H9 (cell line): ENCODE data around the gene TRABD2B. TPM values are rescaled to one million over a fixed set of nuclear protein-coding genes. Genes with fewer than 3 reads are reported as not detected.

Experiments used
- DNase-seq: peaks from one replicate; pipeline ENCODE4 v3.0.0-alpha.2; 2017
- H2AFZ ChIP-seq: one replicate; pipeline ENCODE4 v1.6.1; 2013; ENCODE audit warnings: mild to moderate bottlenecking, low read length, control low read depth, moderate library complexity
- H2AK5ac ChIP-seq: 2 replicates; pipeline ENCODE4 v1.6.1; 2013; ENCODE audit warnings: low read length, control low read depth, mixed read lengths; ENCODE audit not compliant: insufficient read length
- H2BK120ac ChIP-seq: one replicate; pipeline ENCODE4 v1.6.1; 2013; ENCODE audit warnings: low read depth, mild to moderate bottlenecking, low read length, control low read depth, inconsistent platforms; ENCODE audit not compliant: poor library complexity, severe bottlenecking
- H2BK12ac ChIP-seq: 2 replicates; pipeline ENCODE4 v1.6.1; 2013; ENCODE audit warnings: low read length, control low read depth, mixed read lengths, low read depth; ENCODE audit not compliant: insufficient read length
- H2BK15ac ChIP-seq: 2 replicates; pipeline ENCODE4 v1.6.1; 2013; ENCODE audit warnings: low read depth, low read length, control low read depth
- H2BK20ac ChIP-seq: one replicate; pipeline ENCODE4 v1.6.1; 2013; ENCODE audit warnings: low read depth, mild to moderate bottlenecking, low read length, control low read depth, inconsistent platforms; ENCODE audit not compliant: poor library complexity, severe bottlenecking
- H2BK5ac ChIP-seq: 2 replicates; pipeline ENCODE4 v1.6.1; 2013; ENCODE audit warnings: low read length, control low read depth, mixed read lengths; ENCODE audit not compliant: insufficient read length
- H3K14ac ChIP-seq: 2 replicates; pipeline ENCODE4 v1.6.1; 2013; ENCODE audit warnings: low read length, control low read depth; ENCODE audit not compliant: insufficient read depth
- H3K18ac ChIP-seq: 2 replicates; pipeline ENCODE4 v1.6.1; 2013; ENCODE audit warnings: low read depth, mild to moderate bottlenecking, mixed read lengths, low read length, control low read depth; ENCODE audit not compliant: insufficient read length
- H3K23ac ChIP-seq: 2 replicates; pipeline ENCODE4 v1.6.1; 2013; ENCODE audit warnings: low read length, control low read depth, mixed read lengths, low read depth; ENCODE audit not compliant: insufficient read length
- H3K23me2 ChIP-seq: 2 replicates; pipeline ENCODE4 v1.6.1; 2013; ENCODE audit warnings: low read depth, mild to moderate bottlenecking, mixed read lengths, low read length, control low read depth; ENCODE audit not compliant: insufficient read length, poor library complexity, severe bottlenecking
- H3K27ac ChIP-seq: 2 replicates; pipeline ENCODE4 v1.5.1; 2013; ENCODE audit warnings: low read length, control low read depth, mixed read lengths, low read depth; ENCODE audit not compliant: insufficient read length
- H3K27me3 ChIP-seq: 2 replicates; pipeline ENCODE4 v1.6.1; 2013; ENCODE audit warnings: low read length, control low read depth, inconsistent platforms; ENCODE audit not compliant: insufficient read depth
- H3K4ac ChIP-seq: 2 replicates; pipeline ENCODE4 v1.6.1; 2013; ENCODE audit warnings: low read depth, mild to moderate bottlenecking, control low read depth, inconsistent platforms, low read length, moderate library complexity
- H3K4me1 ChIP-seq: 2 replicates; pipeline ENCODE4 v1.6.1; 2013; ENCODE audit warnings: low read length, control low read depth, inconsistent platforms; ENCODE audit not compliant: insufficient read depth
- H3K4me2 ChIP-seq: 2 replicates; pipeline ENCODE4 v1.6.1; 2013; ENCODE audit warnings: low read length, control low read depth, mixed read lengths; ENCODE audit not compliant: insufficient read length, insufficient read depth
- H3K56ac ChIP-seq: 2 replicates; pipeline ENCODE4 v1.6.1; 2013; ENCODE audit warnings: low read depth, mild to moderate bottlenecking, mixed read lengths, low read length, control low read depth; ENCODE audit not compliant: insufficient read length
- H3K79me1 ChIP-seq: 2 replicates; pipeline ENCODE4 v1.6.1; 2013; ENCODE audit warnings: low read depth, mild to moderate bottlenecking, moderate library complexity, low read length, control low read depth, inconsistent platforms; ENCODE audit not compliant: insufficient read depth, poor library complexity, severe bottlenecking
- H3K79me2 ChIP-seq: 2 replicates; pipeline ENCODE4 v1.6.1; 2013; ENCODE audit warnings: low read length, control low read depth, inconsistent platforms; ENCODE audit not compliant: insufficient read depth
- H3K9ac ChIP-seq: 2 replicates; pipeline ENCODE4 v1.6.1; 2013; ENCODE audit warnings: low read length, control low read depth, mixed read lengths; ENCODE audit not compliant: insufficient read length; ENCODE audit errors: extremely low read depth
- H3K9me3 ChIP-seq: one replicate; pipeline ENCODE4 v1.6.1; 2013; ENCODE audit warnings: low read depth, low read length, inconsistent platforms; ENCODE audit not compliant: control insufficient read depth
- H3T11ph ChIP-seq: one replicate; pipeline ENCODE4 v1.6.1; 2013; ENCODE audit warnings: mild to moderate bottlenecking, low read length, control low read depth, inconsistent platforms
- H4K20me1 ChIP-seq: one replicate; pipeline ENCODE4 v1.6.1; 2013; ENCODE audit not compliant: control insufficient read depth, insufficient read length, insufficient read depth
- H4K5ac ChIP-seq: 2 replicates; pipeline ENCODE4 v1.6.1; 2013; ENCODE audit warnings: low read depth, mild to moderate bottlenecking, mixed read lengths, low read length, control low read depth; ENCODE audit not compliant: insufficient read length
- H4K8ac ChIP-seq: replicated peaks from 2 replicates; pipeline ENCODE4 v1.6.1; 2013; ENCODE audit warnings: low read length, control low read depth, mixed read lengths, low read depth; ENCODE audit not compliant: insufficient read length
- H4K91ac ChIP-seq: 2 replicates; pipeline ENCODE4 v1.6.1; 2013; ENCODE audit warnings: low read depth, mild to moderate bottlenecking, moderate library complexity, mixed read lengths, low read length, control low read depth; ENCODE audit not compliant: insufficient read length
- H3K27ac Mint-ChIP-seq, 3 experiments: 2 replicates in 2 of 3; 3 replicates in 1 of 3; pipeline ENCODE4 v1.8.0; 2020 to 2021; ENCODE audit warnings: mixed read lengths in 3 of 3, mild to moderate bottlenecking in 1 of 3, moderate library complexity in 1 of 3
- H3K27me3 Mint-ChIP-seq: 2 replicates; pipeline ENCODE4 v1.8.0; 2021; ENCODE audit warnings: low read depth, mild to moderate bottlenecking, moderate library complexity, mixed read lengths
- H3K36me3 Mint-ChIP-seq, 3 experiments: 2 replicates in 2 of 3; 3 replicates in 1 of 3; pipeline ENCODE4 v1.8.0; 2020 to 2021; ENCODE audit warnings: low read depth in 3 of 3, mixed read lengths in 3 of 3; ENCODE audit not compliant: insufficient read depth in 1 of 3
- H3K4me1 Mint-ChIP-seq, 2 experiments: 2 replicates each; pipeline ENCODE4 v1.8.0; 2020; ENCODE audit warnings: mixed read lengths in 2 of 2
- H3K4me3 Mint-ChIP-seq, 2 experiments: 2 replicates in 1 of 2; 3 replicates in 1 of 2; pipeline ENCODE4 v1.8.0; 2020 to 2021; ENCODE audit warnings: mild to moderate bottlenecking in 2 of 2, mixed read lengths in 2 of 2, moderate library complexity in 1 of 2
- H3K9me3 Mint-ChIP-seq, 2 experiments: 2 replicates in 1 of 2; 3 replicates in 1 of 2; pipeline ENCODE4 v1.8.0; 2020; ENCODE audit warnings: mild to moderate bottlenecking in 2 of 2, mixed read lengths in 2 of 2, moderate library complexity in 1 of 2
- WGBS: extraction: QIAGEN DNeasy Blood & Tissue Kit; methylation state at CpG from one replicate; pipeline ENCODE4 v1.1.7; 2013; ENCODE audit warnings: missing lambda C conversion rate, low lambda C conversion rate, mixed read lengths; ENCODE audit not compliant: insufficient read length; ENCODE audit errors: extremely low coverage; 5-methylcytosine and 5-hydroxymethylcytosine counted together
- total RNA-seq: library from RNA; stranded (reverse); gene quantifications from 2 replicates; pipeline ENCODE4 v1.2.1, GENCODE V29; 2021
- TF ChIP-seq, protein P1 (sequence below): fragments of 200-600 bp; sonication (generic); conservative IDR thresholded peaks from 3 replicates; pipeline ENCODE4 v1.8.0; 2021; ENCODE audit warnings: antibody characterized with exemption, mild to moderate bottlenecking

Gene TRABD2B
- total RNA-seq, 1 experiment from 2014 or later: 2.3 TPM

- Histone ChIP-seq H3K9me3 (no peaks in the 10 kb centered on the region), H3K79me1 (no peaks in the 10 kb centered on the region), H3K18ac (no peak overlapping the region), H3K23me2 (no peaks in the 10 kb centered on the region), H3K23ac (no peak overlapping the region), H3K27ac (no peak overlapping the region), H3K79me2 (no peaks in the 10 kb centered on the region), H3K4ac (no peak overlapping the region), H2BK20ac (no peak overlapping the region), H2BK15ac (no peak overlapping the region), H2BK12ac (no peak overlapping the region), H3K4me1 (no peaks in the 10 kb centered on the region), H3K14ac (no peak overlapping the region), H4K20me1 (no peaks in the 10 kb centered on the region), H2AK5ac (no peak overlapping the region), H4K8ac (no peak overlapping the region), H4K5ac (no peak overlapping the region), H2BK5ac (no peak overlapping the region), H3K9ac (no peak overlapping the region), H3K56ac (no peak overlapping the region), H2AFZ (no peak overlapping the region), H2BK120ac (no peak overlapping the region), H3K4me2 (no peak overlapping the region), H4K91ac (no peak overlapping the region), H3K27me3 (no peaks in the 10 kb centered on the region; the same call in 1 of the 2 replicates), H3T11ph (no peak overlapping the region)
- Mint-ChIP-seq H3K4me1 (peaks cover 10 to 16% of the 10 kb centered on the region in 2 experiments; a peak in 3 of 4 replicates), H3K9me3 (no peaks in the 10 kb centered on the region; a peak in 2 of 5 replicates), H3K27me3 (peaks cover 6% of the 10 kb centered on the region), H3K27ac (no peak overlapping the region), H3K4me3 (no peak overlapping the region), H3K36me3 (peaks cover 0 to 4% (median 0%) of the 10 kb centered on the region in 3 experiments; a peak in 3 of 7 replicates)
- no peak for DNase-seq
- TF ChIP-seq, protein P1, sequence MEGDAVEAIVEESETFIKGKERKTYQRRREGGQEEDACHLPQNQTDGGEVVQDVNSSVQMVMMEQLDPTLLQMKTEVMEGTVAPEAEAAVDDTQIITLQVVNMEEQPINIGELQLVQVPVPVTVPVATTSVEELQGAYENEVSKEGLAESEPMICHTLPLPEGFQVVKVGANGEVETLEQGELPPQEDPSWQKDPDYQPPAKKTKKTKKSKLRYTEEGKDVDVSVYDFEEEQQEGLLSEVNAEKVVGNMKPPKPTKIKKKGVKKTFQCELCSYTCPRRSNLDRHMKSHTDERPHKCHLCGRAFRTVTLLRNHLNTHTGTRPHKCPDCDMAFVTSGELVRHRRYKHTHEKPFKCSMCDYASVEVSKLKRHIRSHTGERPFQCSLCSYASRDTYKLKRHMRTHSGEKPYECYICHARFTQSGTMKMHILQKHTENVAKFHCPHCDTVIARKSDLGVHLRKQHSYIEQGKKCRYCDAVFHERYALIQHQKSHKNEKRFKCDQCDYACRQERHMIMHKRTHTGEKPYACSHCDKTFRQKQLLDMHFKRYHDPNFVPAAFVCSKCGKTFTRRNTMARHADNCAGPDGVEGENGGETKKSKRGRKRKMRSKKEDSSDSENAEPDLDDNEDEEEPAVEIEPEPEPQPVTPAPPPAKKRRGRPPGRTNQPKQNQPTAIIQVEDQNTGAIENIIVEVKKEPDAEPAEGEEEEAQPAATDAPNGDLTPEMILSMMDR: no peak
- WGBS: no CpG with 5 or more reads among the region's 3 CpGs
Measured at GRCh38 chr1:47872886-47873285, 124.3 kb downstream of the TRABD2B start.
